K562 (cell line): ENCODE data around the gene DTD1. TPM values are rescaled to one million over a fixed set of nuclear protein-coding genes. Genes with fewer than 3 reads are reported as not detected.

Experiments
- ATAC-seq: fragments of 200-7000 bp; cut with Tn5 transposase; 3 replicates; pipeline ENCODE4 v1.9.1; 2020; ENCODE audit warnings: moderate library complexity
- BruUV-seq: library from RNA; stranded (reverse); fragments of 400-500 nt; replicated peaks from 2 replicates; lab custom pipeline; 2021; lab: Mats Ljungman, UMichigan
- CTCF ChIA-PET: fragments of 300-600 bp; formaldehyde crosslinking; extraction: SDS; loops from one replicate; lab custom pipeline; 2021; ENCODE audit warnings: low intra/inter-chr PET ratio; lab: Yijun Ruan, JAX
- POLR2A ChIA-PET: fragments of 300-600, 350-650 bp; sonication (Branson Sonifier 250); formaldehyde crosslinking; extraction: SDS; loops from one replicate; lab custom pipeline; 2021; ENCODE audit warnings: antibody characterized with exemption, inconsistent platforms; lab: Yijun Ruan, JAX
- DNase-seq, 4 experiments: peaks; one replicate each; pipeline versions ENCODE4 v3.0.0 to v3.0.0-alpha.2; 2011 to 2018; ENCODE audit warnings: low spot score in 3 of 4, mixed read lengths in 3 of 4; ENCODE audit errors: extremely low read depth in 1 of 4
- FAIRE-seq: peaks from 2 replicates; lab custom pipeline; 2011; peaks lifted over from hg19 to GRCh38; lab: Jason Lieb, UNC
- H2AFZ ChIP-seq: 2 replicates; pipeline ENCODE4 v1.6.0; 2011; ENCODE audit warnings: low read depth, low read length, control low read depth, inconsistent platforms
- H3K27ac ChIP-seq: fragments of 200-600 bp; 3 replicates; pipeline ENCODE4 v1.8.0; 2011; ENCODE audit warnings: low read depth, mild to moderate bottlenecking, control low read depth, inconsistent platforms, low read length, moderate library complexity, mixed read lengths; ENCODE audit errors: extremely low read depth
- H3K27me3 ChIP-seq, 2 experiments: fragments of 300-600 bp in 1 of 2; 2 replicates in 1 of 2; 3 replicates in 1 of 2; pipeline versions ENCODE4 v1.6.0 to v1.8.0; 2011; ENCODE audit warnings: inconsistent platforms in 2 of 2, low read length in 2 of 2, mild to moderate bottlenecking in 1 of 2, mixed read lengths in 1 of 2, moderate library complexity in 1 of 2; ENCODE audit not compliant: control insufficient read depth in 2 of 2, insufficient read depth in 2 of 2
- H3K36me3 ChIP-seq: fragments of 300-600 bp; 3 replicates; pipeline ENCODE4 v1.8.0; 2011; ENCODE audit warnings: mild to moderate bottlenecking, low read length, inconsistent platforms; ENCODE audit not compliant: control insufficient read depth, insufficient read depth
- H3K4me1 ChIP-seq, 2 experiments: fragments of 200-600 bp in 1 of 2; replicated peaks in 1 of 2; 2 replicates in 1 of 2; 3 replicates in 1 of 2; pipeline versions ENCODE4 v1.5.1 to v1.8.0; 2011; ENCODE audit warnings: inconsistent platforms in 2 of 2, low read length in 2 of 2, mild to moderate bottlenecking in 1 of 2, mixed read lengths in 1 of 2, moderate library complexity in 1 of 2; ENCODE audit not compliant: control insufficient read depth in 2 of 2, insufficient read depth in 2 of 2
- H3K4me2 ChIP-seq: 2 replicates; pipeline ENCODE4 v1.6.1; 2011; ENCODE audit warnings: low read length, control low read depth, inconsistent platforms, mixed read lengths; ENCODE audit not compliant: insufficient read depth
- H3K4me3 ChIP-seq: fragments of 200-600 bp; sonication (generic), shearing (Covaris generic); 2 replicates; pipeline ENCODE4 v1.5.1; 2016; ENCODE audit warnings: control low read depth, inconsistent platforms
- H3K79me2 ChIP-seq: fragments of 200-600 bp; 3 replicates; pipeline ENCODE4 v1.8.0; 2011; ENCODE audit warnings: low read length, inconsistent platforms; ENCODE audit not compliant: control insufficient read depth, insufficient read depth
- H3K9ac ChIP-seq, 2 experiments: 2 replicates each; pipeline versions ENCODE4 v1.6.0 to v1.6.1; 2011; ENCODE audit warnings: low read depth in 2 of 2, low read length in 2 of 2, control low read depth in 1 of 2, inconsistent platforms in 1 of 2, mild to moderate bottlenecking in 1 of 2, mixed read lengths in 1 of 2; ENCODE audit not compliant: insufficient read depth in 1 of 2
- H3K9me1 ChIP-seq: one replicate; pipeline ENCODE4 v1.6.0; 2011; ENCODE audit warnings: inconsistent platforms, mild to moderate bottlenecking, low read length, moderate library complexity; ENCODE audit not compliant: control insufficient read depth, insufficient read depth
- H3K9me3 ChIP-seq: replicated peaks from 2 replicates; pipeline ENCODE4 v1.5.1; 2011; ENCODE audit warnings: low read depth, low read length, inconsistent platforms; ENCODE audit not compliant: control insufficient read depth, insufficient read depth
- H4K20me1 ChIP-seq: replicated peaks from 2 replicates; pipeline ENCODE4 v1.6.1; 2011; ENCODE audit warnings: low read length, inconsistent platforms, mixed read lengths; ENCODE audit not compliant: control insufficient read depth, insufficient read depth
- GTF2A2 ChIP-seq: IDR thresholded peaks from 2 replicates; pipeline ENCODE4 v1.6.1; 2016; ENCODE audit warnings: mild to moderate bottlenecking, missing genetic modification characterization, missing compliant biosample characterization
- TOE1 ChIP-seq, 2 experiments: fragments of 450-650 bp in 1 of 2; sonication (generic) in 1 of 2; formaldehyde crosslinking in 1 of 2; IDR thresholded peaks; 2 replicates each; pipeline versions ENCODE4 v1.7.1 to v1.8.0; 2016 to 2022; ENCODE audit warnings: borderline replicate concordance in 2 of 2, mild to moderate bottlenecking in 2 of 2, antibody characterized with exemption in 1 of 2, inconsistent platforms in 1 of 2, low read depth in 1 of 2, missing genetic modification reagents in 1 of 2, moderate library complexity in 1 of 2
- ZC3H11A ChIP-seq: IDR thresholded peaks from 2 replicates; pipeline ENCODE4 v1.6.1; 2012; ENCODE audit warnings: low read depth, low read length, improper control_type of control experiment
- WGBS: fragments of 100-300 bp; shearing (Covaris generic); methylation state at CpG from one replicate; pipeline ENCODE4 v1.1.6; 2016; ENCODE audit warnings: low coverage, mixed read lengths; ENCODE audit not compliant: insufficient coverage; ENCODE audit errors: missing lambda C conversion rate; 5-methylcytosine and 5-hydroxymethylcytosine counted together
- in situ Hi-C: fragments of 300-500 bp; cut with MboI; formaldehyde crosslinking; loops from 4 replicates; pipeline ENCODE4 v1.15.0; 2018; ENCODE audit warnings: inconsistent platforms, mixed read lengths
- intact Hi-C: fragments of 100-400 bp; cut with micrococcal nuclease; formaldehyde crosslinking; loops from 2 replicates; pipeline ENCODE4 v1.14.2; 2022
- polyA plus RNA-seq, 8 experiments: library from polyadenylated mRNA; depleted of rRNA in 4 of 8; stranded (reverse) in 5 of 8; unstranded in 3 of 8; fragments of >200 nt; fragmentation: Nextera tagmentation in 2 of 8; fragmentation: Illumina TruSeq in 1 of 8; extraction: Ambion mirVana in 2 of 8; extraction: Trizol in 1 of 8; gene quantifications; 2 replicates each; pipeline versions ENCODE4 v1.2.1 to v1.2.3, GENCODE V29; 2011 to 2014; ENCODE audit warnings: inconsistent platforms in 1 of 8, missing spikeins in 1 of 8
- total RNA-seq, 7 experiments: library from RNA; depleted of rRNA in 6 of 7; stranded (reverse); fragments of >200 nt in 6 of 7; fragmentation: Illumina TruSeq in 2 of 7; extraction: Trizol in 2 of 7; gene quantifications; 2 replicates each; pipeline versions ENCODE4 v1.2.1 to v1.2.3, GENCODE V29; 2011 to 2021; ENCODE audit warnings: low replicate concordance in 1 of 7
- TF ChIP-seq, protein P1 (sequence below), 3 experiments: fragments of 200-800 bp in 1 of 3; fragments of 250-450 bp in 1 of 3; fragments of 450-650 bp in 1 of 3; sonication (Bioruptor Pico) in 1 of 3; sonication (Bioruptor generic) in 1 of 3; formaldehyde crosslinking in 1 of 3; IDR thresholded peaks; 2 replicates each; pipeline versions ENCODE4 v1.6.1 to v1.8.0; 2016 to 2022; ENCODE audit warnings: mild to moderate bottlenecking in 2 of 3, missing genetic modification characterization in 2 of 3, missing compliant biosample characterization in 1 of 3, moderate library complexity in 1 of 3
- TF ChIP-seq, protein P2 (sequence below): fragments of 450-650 bp; IDR thresholded peaks from 2 replicates; pipeline ENCODE4 v1.6.1; 2016; ENCODE audit warnings: low read depth, mild to moderate bottlenecking, moderate library complexity
- TF ChIP-seq, protein P3 (sequence below): sonication (generic); formaldehyde crosslinking; IDR thresholded peaks from 2 replicates; pipeline ENCODE4 v1.8.0; 2022; ENCODE audit warnings: mild to moderate bottlenecking, missing genetic modification reagents, borderline replicate concordance

Gene DTD1
- total and polyA plus RNA-seq, 9 of the 15 experiments (the other 6 are each of a cell fraction or from before 2014, with no cell fraction given), result 5.7 to 28.6 (median 26.8) TPM

DNA sequence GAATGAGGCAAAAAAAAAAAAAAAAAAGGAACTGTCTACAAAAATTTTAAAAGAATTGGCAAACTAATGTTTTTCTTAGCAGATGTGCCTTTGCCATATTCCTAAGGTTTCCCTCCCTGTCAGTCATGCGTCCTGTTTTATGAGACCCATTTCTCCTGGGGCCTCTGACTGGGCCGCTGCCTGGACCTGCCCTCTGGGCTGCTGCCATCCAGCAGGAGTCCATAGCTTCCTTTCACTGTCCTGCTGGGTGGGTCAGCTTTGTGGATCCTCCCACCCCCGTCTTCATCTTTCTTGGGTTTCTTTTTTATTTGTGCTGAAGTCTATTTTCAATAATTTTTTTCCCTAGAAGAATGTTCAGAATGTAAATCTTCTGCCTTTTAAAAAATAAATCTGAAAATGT, 114.9 kb downstream of the DTD1 start:
- in situ Hi-C loops, result no loop called here
- no peak overlapping the region for H2AFZ ChIP-seq
- no peak for FAIRE-seq
- POLR2A ChIA-PET, result interaction anchor here (0.8 kb wide), 1 partner anchor 151 kb away, joined by 3 read pairs; no protein-coding TSS in a partner anchor
- H3K36me3 ChIP-seq, result no peaks in the 10 kb centered on the region
- no peaks in the 10 kb centered on the region for H3K27me3 ChIP-seq
- H3K9me1 ChIP-seq, result no peaks in the 10 kb centered on the region
- TF ChIP-seq, protein P1, sequence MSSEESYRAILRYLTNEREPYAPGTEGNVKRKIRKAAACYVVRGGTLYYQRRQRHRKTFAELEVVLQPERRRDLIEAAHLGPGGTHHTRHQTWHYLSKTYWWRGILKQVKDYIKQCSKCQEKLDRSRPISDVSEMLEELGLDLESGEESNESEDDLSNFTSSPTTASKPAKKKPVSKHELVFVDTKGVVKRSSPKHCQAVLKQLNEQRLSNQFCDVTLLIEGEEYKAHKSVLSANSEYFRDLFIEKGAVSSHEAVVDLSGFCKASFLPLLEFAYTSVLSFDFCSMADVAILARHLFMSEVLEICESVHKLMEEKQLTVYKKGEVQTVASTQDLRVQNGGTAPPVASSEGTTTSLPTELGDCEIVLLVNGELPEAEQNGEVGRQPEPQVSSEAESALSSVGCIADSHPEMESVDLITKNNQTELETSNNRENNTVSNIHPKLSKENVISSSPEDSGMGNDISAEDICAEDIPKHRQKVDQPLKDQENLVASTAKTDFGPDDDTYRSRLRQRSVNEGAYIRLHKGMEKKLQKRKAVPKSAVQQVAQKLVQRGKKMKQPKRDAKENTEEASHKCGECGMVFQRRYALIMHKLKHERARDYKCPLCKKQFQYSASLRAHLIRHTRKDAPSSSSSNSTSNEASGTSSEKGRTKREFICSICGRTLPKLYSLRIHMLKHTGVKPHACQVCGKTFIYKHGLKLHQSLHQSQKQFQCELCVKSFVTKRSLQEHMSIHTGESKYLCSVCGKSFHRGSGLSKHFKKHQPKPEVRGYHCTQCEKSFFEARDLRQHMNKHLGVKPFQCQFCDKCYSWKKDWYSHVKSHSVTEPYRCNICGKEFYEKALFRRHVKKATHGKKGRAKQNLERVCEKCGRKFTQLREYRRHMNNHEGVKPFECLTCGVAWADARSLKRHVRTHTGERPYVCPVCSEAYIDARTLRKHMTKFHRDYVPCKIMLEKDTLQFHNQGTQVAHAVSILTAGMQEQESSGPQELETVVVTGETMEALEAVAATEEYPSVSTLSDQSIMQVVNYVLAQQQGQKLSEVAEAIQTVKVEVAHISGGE (CRISPR knock-in tag; IDR thresholded peaks at IDR 0.05), result no peak
- TF ChIP-seq TOE1 (IDR thresholded peaks at IDR 0.05; ENCODE audit: borderline replicate concordance) (no peak), TOE1 (CRISPR knock-in tag; IDR thresholded peaks at IDR 0.05; ENCODE audit: borderline replicate concordance, low read depth) (no peak), ZC3H11A (no peak), GTF2A2 (tag) (no peak)
- TF ChIP-seq, protein P2, sequence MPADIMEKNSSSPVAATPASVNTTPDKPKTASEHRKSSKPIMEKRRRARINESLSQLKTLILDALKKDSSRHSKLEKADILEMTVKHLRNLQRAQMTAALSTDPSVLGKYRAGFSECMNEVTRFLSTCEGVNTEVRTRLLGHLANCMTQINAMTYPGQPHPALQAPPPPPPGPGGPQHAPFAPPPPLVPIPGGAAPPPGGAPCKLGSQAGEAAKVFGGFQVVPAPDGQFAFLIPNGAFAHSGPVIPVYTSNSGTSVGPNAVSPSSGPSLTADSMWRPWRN, result no peak
- TF ChIP-seq, protein P3, sequence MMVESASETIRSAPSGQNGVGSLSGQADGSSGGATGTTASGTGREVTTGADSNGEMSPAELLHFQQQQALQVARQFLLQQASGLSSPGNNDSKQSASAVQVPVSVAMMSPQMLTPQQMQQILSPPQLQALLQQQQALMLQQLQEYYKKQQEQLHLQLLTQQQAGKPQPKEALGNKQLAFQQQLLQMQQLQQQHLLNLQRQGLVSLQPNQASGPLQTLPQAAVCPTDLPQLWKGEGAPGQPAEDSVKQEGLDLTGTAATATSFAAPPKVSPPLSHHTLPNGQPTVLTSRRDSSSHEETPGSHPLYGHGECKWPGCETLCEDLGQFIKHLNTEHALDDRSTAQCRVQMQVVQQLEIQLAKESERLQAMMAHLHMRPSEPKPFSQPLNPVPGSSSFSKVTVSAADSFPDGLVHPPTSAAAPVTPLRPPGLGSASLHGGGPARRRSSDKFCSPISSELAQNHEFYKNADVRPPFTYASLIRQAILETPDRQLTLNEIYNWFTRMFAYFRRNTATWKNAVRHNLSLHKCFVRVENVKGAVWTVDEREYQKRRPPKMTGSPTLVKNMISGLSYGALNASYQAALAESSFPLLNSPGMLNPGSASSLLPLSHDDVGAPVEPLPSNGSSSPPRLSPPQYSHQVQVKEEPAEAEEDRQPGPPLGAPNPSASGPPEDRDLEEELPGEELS, result no peak
- no peak overlapping the region for H3K4me3 ChIP-seq
- CTCF ChIA-PET, result no interaction called here
- H4K20me1 ChIP-seq, result no peaks in the 10 kb centered on the region
- ATAC-seq, result no peak
- H3K4me2 ChIP-seq, result no peak overlapping the region
- H3K9me3 ChIP-seq, result no peaks in the 10 kb centered on the region
- intact Hi-C loops, result no loop called here
- H3K27ac ChIP-seq, result no peak overlapping the region
- no peak for DNase-seq
- H3K9ac ChIP-seq, result no peak overlapping the region
- H3K79me2 ChIP-seq, result no peaks in the 10 kb centered on the region
- no peaks in the 10 kb centered on the region for H3K4me1 ChIP-seq
- no TSS peak for BruUV-seq
- 4% methylated on average over 3 of the region's 3 CpGs for WGBS
